Esophagus squamous epithelium (tissue), 5 donors: ENCODE results near the gene MMD. TPM values are rescaled to one million over a fixed set of nuclear protein-coding genes. Genes with fewer than 3 reads are reported as not detected.
A peak's percentile ranks its signal among the peaks of the same experiment; 100 is the strongest.
"Not testable (repeated sequence)": the region's sequence is repeated elsewhere in the genome, so short reads cannot be mapped to it uniquely, and the experiment has no call there.

Experiments used
- DNase-seq: peaks from one replicate; lab custom pipeline; 2025; lab: John Stamatoyannopoulos, UW
- H3K27ac ChIP-seq, 4 donors: fragments of 200-600 bp; sonication (generic); one replicate each; pipeline ENCODE4 v1.5.1; 2016 to 2019; ENCODE audit warnings: mild to moderate bottlenecking in 1 of 4
- H3K27me3 ChIP-seq, 4 donors: fragments of 200-600 bp; sonication (generic); 1 replicate in 3 of 4; 2 replicates in 1 of 4; pipeline versions ENCODE4 v1.5.1 to v1.6.0; 2017 to 2021; ENCODE audit warnings: antibody characterized with exemption in 1 of 4
- H3K36me3 ChIP-seq, 3 donors: fragments of 200-600 bp; sonication (generic); one replicate each; pipeline ENCODE4 v1.5.1; 2016 to 2019
- H3K4me1 ChIP-seq, 3 donors: fragments of 200-600 bp; sonication (generic); one replicate each; pipeline ENCODE4 v1.5.1; 2017 to 2019
- H3K4me3 ChIP-seq, 4 donors: fragments of 200-600 bp; sonication (generic); 1 replicate in 3 of 4; 2 replicates in 1 of 4; pipeline ENCODE4 v1.5.1; 2016 to 2019; ENCODE audit warnings: mild to moderate bottlenecking in 2 of 4, moderate library complexity in 1 of 4
- H3K9me3 ChIP-seq, 3 donors: fragments of 200-600 bp; sonication (generic); one replicate each; pipeline ENCODE4 v1.5.1; 2016 to 2019
- POLR2A ChIP-seq, 4 donors: fragments of 450-650 bp; IDR thresholded peaks; one replicate each; pipeline ENCODE4 v1.6.1; 2017; ENCODE audit warnings: antibody characterized with exemption in 4 of 4, mild to moderate bottlenecking in 4 of 4, moderate library complexity in 3 of 4
- WGBS, 2 donors: methylation state at CpG; one replicate each; pipeline ENCODE4 v1.1.5; 2018; 5-methylcytosine and 5-hydroxymethylcytosine counted together
- intact Hi-C: fragments of 100-400 bp; cut with DNase I; formaldehyde crosslinking; loops from one replicate; pipeline ENCODE4 v1.15.0; 2022
- total RNA-seq, 4 donors: library from RNA; depleted of rRNA; stranded (reverse); fragments of >200 nt; gene quantifications; one replicate each; pipeline ENCODE4 v1.1.0, GENCODE V29; 2016
- TF ChIP-seq, protein P1 (sequence below), 6 experiments: fragments of 450-650 bp in 4 of 6; fragments of 200-600 bp in 2 of 6; sonication (generic) in 2 of 6; IDR thresholded peaks; one replicate each; pipeline ENCODE4 v1.5.1; 2016 to 2019; ENCODE audit warnings: antibody characterized with exemption in 6 of 6, mild to moderate bottlenecking in 4 of 6, moderate library complexity in 4 of 6
- donor health status: DM: yes; HTN: yes; CAD: no.

MMD gene
- total RNA-seq, 4 donors from 2014 or later: 1.3 to 14.7 (median 8.9) TPM

DNA sequence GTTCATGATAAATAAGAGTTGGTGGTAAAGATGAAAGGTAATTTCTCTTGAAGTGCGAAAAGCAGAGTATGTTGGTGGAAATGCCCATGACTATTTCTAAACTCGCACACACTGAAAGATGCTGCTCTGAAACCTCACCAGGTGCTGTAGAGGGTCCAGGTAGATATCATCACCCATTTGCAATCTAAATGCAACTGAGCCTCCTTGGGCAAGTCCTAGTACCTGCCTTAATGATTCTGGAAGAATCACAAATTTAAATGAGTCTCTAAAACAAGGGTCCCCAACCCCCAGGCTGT is 5.9 kb upstream of the MMD start:
- WGBS, 2 donors: 89 to 93% methylated on average over 2 of the region's 2 CpGs
- DNase-seq: no peak
- Histone ChIP-seq H3K27me3 (no peaks in the 10 kb centered on the region), H3K36me3 (no peaks in the 10 kb centered on the region), H3K4me3 (no peak overlapping the region), H3K9me3 (no peaks in the 10 kb centered on the region), H3K4me1 (peaks cover 0 to 2% (median 0%) of the 10 kb centered on the region in 3 donors), H3K27ac (peak overlapping the region in 3 of 4 donors; percentile 5 to 78 (median 67))
- TF ChIP-seq POLR2A (IDR thresholded peaks at IDR 0.05): no peak
- intact Hi-C loops: no loop called here

DNA sequence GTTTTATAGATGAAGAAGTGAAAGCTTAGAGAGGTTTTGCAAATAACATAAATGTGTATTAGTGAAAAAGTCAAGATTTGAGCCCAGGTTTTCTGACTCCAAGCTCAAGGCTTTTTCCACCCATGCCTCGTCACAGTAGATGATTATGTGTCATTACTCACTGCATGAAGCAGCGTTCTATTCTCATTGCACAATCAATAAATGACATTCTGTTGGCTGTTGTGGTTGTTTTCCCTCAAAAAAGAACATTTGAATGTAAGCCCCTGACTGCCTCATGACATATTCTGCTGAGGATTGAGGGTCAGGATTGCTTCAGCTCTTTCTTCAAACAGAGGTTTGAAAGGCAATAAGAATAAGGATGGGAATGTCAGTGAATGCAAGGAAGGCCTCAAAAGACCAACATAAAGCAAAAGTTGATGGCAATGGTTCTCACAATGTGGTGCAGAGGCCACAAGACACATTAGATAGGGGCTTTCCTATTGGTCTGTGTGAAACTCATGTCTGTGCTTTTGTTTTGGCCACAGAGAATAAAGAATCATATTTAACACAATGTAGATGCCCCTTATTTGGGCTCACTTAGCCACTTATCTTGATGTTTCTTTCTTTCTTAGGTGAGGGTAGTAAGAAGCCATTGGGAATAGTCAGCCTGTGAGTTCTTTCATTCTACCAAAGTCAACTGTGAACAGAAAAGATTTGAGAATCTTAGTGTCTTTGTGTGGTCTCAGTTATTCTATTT is 5.4 kb upstream of the MMD start:
- peak overlapping the region in 3 of 4 donors; percentile 5 to 78 (median 67) for H3K27ac ChIP-seq
- no peaks in the 10 kb centered on the region for H3K36me3 ChIP-seq
- intact Hi-C loops: no loop called here
- TF ChIP-seq, protein P1, sequence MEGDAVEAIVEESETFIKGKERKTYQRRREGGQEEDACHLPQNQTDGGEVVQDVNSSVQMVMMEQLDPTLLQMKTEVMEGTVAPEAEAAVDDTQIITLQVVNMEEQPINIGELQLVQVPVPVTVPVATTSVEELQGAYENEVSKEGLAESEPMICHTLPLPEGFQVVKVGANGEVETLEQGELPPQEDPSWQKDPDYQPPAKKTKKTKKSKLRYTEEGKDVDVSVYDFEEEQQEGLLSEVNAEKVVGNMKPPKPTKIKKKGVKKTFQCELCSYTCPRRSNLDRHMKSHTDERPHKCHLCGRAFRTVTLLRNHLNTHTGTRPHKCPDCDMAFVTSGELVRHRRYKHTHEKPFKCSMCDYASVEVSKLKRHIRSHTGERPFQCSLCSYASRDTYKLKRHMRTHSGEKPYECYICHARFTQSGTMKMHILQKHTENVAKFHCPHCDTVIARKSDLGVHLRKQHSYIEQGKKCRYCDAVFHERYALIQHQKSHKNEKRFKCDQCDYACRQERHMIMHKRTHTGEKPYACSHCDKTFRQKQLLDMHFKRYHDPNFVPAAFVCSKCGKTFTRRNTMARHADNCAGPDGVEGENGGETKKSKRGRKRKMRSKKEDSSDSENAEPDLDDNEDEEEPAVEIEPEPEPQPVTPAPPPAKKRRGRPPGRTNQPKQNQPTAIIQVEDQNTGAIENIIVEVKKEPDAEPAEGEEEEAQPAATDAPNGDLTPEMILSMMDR (IDR thresholded peaks at IDR 0.05): no peak
- TF ChIP-seq POLR2A (IDR thresholded peaks at IDR 0.05): no peak
- no peak overlapping the region for H3K4me3 ChIP-seq
- 29 to 45% methylated on average over 2 of the region's 2 CpGs for WGBS, 2 donors
- H3K27me3 ChIP-seq: no peaks in the 10 kb centered on the region
- peaks cover 0 to 6% (median 4%) of the 10 kb centered on the region in 3 donors for H3K4me1 ChIP-seq
- no peak for DNase-seq
- H3K9me3 ChIP-seq: no peaks in the 10 kb centered on the region

DNA sequence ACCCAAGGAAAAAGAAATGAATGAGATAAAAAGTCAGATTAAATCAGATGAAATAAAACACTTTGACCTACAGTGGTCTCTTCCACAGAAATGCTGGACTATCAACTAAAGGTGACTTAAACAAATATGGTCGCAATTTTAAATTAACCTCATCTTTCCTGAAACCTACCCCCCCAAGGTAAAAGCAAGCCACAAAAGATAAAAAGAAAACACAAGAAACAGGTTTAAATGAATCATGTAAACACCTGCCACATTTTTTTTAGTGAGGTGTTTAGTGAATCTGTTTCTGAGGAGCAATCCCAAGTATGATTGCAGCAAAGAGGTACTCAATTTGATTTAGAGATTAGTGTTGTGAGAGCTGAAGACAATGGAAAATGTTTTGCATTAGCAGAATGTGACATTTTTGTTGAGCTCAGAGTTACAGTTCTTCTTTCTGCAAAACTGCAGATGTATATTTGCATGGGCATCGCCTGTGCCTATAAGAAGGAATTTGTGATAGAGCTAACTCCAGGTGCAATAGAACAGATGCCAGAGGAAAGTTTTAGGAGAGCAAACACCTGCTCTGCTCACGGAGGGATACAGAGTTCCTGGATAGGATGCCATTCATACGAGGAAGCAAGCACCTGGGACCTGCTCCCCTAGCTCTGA is 3.4 kb upstream of the MMD start:
- TF ChIP-seq, protein P1 (IDR thresholded peaks at IDR 0.05): no peak
- no peak for TF ChIP-seq POLR2A (IDR thresholded peaks at IDR 0.05)
- WGBS, 2 donors: 46 to 50% methylated on average over 4 of the region's 4 CpGs

DNA sequence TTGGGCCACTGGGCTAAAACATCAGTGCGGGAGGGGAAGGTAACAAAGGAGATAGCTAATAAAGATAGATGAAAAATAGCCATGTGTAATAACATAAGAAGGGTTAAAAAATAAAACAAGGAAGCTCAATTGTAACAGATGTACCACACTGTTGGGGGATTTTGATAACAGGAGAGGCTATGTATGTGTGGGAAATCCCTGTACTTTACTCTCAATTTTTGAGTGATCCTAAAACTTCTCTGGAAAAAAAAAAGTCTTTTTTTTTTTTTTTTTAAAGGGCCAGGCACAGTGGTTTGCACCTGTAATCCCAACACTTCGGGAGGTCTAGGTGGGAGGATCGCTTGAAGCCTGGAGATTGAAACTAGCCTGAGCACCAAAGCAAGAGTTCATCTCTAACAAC is 1.9 kb upstream of the MMD start:
- no peaks in the 10 kb centered on the region for H3K36me3 ChIP-seq
- H3K4me1 ChIP-seq: peaks cover 0 to 25% (median 8%) of the 10 kb centered on the region in 3 donors
- no peak for DNase-seq
- H3K27ac ChIP-seq: no peak overlapping the region
- H3K9me3 ChIP-seq: no peaks in the 10 kb centered on the region
- 75 to 82% methylated on average over 3 of the region's 3 CpGs for WGBS, 2 donors
- intact Hi-C loops: no loop called here
- H3K27me3 ChIP-seq: no peaks in the 10 kb centered on the region
- TF ChIP-seq, protein P1 (IDR thresholded peaks at IDR 0.05): no peak
- no peak for TF ChIP-seq POLR2A (IDR thresholded peaks at IDR 0.05)
- H3K4me3 ChIP-seq: no peak overlapping the region

More for the DNA sequence above, 3.4 kb upstream of the MMD start:
- intact Hi-C loops: no loop called here
- Histone ChIP-seq H3K4me1 (peaks cover 0 to 21% (median 8%) of the 10 kb centered on the region in 3 donors), H3K4me3 (no peak overlapping the region), H3K9me3 (no peaks in the 10 kb centered on the region), H3K27me3 (no peaks in the 10 kb centered on the region), H3K36me3 (no peaks in the 10 kb centered on the region), H3K27ac (no peak overlapping the region)
- DNase-seq: no peak

DNA sequence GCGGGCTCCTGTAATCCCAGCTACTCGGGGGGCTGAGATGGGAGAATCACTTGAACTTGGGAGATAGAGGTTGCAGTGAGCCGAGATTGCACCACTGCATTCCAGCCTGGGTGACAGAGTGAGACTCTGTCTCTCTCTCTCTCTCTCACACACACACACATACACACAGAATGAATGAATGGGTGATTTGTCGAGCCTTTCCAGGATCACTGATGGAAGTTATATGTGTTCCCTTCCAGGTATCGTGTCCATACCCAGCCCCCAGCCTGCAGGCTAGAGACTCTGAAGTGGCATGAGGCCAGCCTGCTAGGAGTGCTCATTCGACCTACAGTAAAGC is 1.2 kb upstream of the MMD start:
- peaks cover 0 to 25% (median 8%) of the 10 kb centered on the region in 3 donors for H3K4me1 ChIP-seq
- DNase-seq, H3K27ac ChIP-seq, H3K36me3 ChIP-seq, intact Hi-C loops, H3K4me3 ChIP-seq, H3K9me3 ChIP-seq, H3K27me3 ChIP-seq: not testable (repeated sequence)
- WGBS, 2 donors: 44 to 56% methylated on average over 3 of the region's 6 CpGs

DNA sequence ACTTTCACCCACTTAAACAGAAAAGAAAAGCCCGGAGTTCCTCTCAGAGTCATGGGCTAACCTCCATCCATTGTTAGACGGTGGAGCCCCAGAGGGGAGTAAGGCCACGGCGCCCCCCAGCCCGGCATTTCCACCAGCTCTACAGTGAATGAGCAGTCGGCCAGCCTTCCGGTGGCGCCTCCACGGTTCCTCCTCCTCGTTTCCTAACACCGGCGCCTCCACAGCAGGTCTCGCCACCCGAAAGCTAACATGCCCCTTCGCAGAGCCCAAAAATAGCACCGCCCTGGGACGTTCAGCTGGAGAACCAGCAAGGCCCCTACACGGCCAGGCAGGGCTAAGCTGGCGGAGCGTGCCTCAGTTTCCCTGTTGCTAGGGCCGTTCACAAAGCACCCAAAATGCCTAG is 858 bp downstream of the MMD start:
- no peak for TF ChIP-seq POLR2A (IDR thresholded peaks at IDR 0.05)
- TF ChIP-seq, protein P1 (IDR thresholded peaks at IDR 0.05): no peak
- Histone ChIP-seq H3K27me3 (no peaks in the 10 kb centered on the region), H3K4me3 (peak overlapping the region; percentile 65 to 95 (median 90)), H3K4me1 (peaks cover 0 to 30% (median 8%) of the 10 kb centered on the region in 3 donors), H3K27ac (peak overlapping the region; percentile 82 to 94 (median 92)), H3K9me3 (no peaks in the 10 kb centered on the region), H3K36me3 (no peaks in the 10 kb centered on the region)
- intact Hi-C loops: no loop called here
- no peak for DNase-seq
- 0% methylated on average over 2 of the region's 21 CpGs; no CpG with 5 or more reads in 1 of the 2 donors for WGBS, 2 donors
